HG03457 (cell line): ENCODE data around the gene RPL39L.

ENCODE experiments used
- ATAC-seq: cut with Tn5 transposase; IDR thresholded peaks from one replicate; pipeline ENCODE4 v1.9.1; 2021; ENCODE audit warnings: moderate number of reproducible peaks; ENCODE audit not compliant: unreplicated experiment

Gene RPL39L

DNA sequence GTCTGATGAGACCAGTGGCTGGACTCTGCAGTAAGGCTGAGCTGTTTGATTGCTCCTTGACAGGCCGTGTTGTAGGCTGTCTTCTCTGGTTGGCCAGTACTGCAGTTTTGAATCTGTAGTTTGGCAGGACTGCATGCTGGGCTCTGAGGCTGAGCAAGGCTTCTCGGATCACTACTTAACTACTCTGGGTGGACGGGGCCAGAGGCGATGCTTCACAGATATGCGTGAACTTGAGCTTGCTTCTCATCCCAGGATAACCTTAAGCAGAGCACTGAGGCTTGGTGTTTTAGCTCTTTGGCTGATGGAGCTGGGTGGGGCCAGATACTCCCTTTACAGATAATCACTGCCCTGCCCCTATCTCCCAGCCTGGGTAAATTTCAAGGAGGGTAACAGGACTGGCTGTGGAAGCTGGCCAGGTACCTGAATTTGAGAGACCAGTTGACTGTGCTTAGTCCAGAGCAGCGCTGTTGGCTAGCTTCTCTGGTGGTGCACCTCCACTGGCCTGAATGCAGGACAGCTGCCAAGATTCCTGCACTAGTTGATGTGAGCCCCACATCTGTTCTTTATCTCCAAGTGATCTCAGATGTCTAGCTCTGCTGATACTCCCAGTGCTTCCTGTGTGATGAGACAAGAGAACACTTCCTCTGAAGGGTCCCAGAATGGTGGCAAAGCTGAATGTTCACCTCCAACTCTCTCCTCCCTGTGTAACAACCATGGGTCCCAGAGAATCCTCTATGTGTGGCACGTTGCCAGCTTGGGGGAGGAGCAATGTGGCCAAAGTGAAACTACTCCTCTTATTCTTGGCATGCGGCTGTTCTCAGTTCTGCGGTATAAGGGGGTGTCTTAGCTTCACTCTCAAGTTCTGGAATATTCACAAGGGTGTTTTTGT lies 37.9 kb downstream of the RPL39L start:
- ATAC-seq, result no peak

- ATAC-seq, result no peak
Observed at GRCh38 chr3:187098923-187099512, 40.3 kb downstream of the RPL39L start.

- ATAC-seq, result no peak
Observed at GRCh38 chr3:187093320-187093719, 46.0 kb downstream of the RPL39L start.

DNA sequence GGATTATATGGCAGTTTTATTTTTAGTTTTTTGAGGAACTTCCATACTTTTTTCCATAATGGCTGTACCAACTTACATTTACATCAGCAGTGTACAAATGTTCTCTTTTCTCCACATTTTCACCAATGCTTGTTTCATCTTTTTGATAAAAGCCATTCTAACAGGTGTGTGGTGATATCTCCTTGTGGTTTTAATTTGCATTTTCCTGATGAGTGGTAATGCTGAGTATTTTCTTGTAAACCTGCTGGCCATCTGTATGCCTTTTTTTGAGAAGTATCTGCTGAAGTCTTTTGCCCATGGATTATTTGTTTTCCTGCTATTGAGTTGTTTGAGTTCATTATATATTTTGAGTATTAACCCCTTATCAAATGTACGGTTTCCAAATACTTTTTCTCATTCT lies 50.6 kb downstream of the RPL39L start:
- no peak for ATAC-seq

GRCh38 chr3:187086831-187087230 lies 52.5 kb downstream of the RPL39L start:
- ATAC-seq, result no peak

GRCh38 chr3:187085933-187086332 lies 53.4 kb downstream of the RPL39L start:
- no peak for ATAC-seq

DNA sequence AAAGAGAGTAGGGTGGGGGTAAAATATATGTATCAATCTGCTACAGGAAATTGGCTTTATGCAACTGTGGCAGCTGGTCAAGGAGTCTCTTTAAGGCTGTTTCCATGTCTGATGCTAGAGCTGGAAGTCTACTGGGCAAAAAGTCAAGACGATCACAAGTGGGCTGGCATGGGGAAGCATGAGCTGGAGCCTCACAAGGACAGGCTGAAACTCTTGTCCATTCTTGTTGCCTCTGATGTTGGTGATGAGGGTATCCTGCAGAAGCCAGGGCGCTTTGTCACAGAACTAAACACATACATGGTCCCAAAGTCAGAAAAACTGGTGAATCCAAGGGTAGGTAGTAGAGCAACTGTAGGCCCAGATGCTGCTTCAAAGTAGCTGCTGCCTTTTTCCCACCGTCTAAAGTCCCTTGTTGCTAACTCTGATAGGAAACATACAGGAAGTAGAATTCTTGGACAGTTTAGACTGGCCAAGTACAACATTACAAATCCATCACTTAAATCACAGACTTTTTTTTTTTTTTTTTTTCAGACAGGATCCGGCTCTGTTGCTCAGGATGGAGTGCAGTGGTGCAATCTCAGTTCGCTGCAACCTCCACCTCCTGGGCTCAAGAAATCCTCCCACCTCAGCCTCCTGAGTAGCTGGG lies 54.2 kb downstream of the RPL39L start:
- ATAC-seq, result no peak

DNA sequence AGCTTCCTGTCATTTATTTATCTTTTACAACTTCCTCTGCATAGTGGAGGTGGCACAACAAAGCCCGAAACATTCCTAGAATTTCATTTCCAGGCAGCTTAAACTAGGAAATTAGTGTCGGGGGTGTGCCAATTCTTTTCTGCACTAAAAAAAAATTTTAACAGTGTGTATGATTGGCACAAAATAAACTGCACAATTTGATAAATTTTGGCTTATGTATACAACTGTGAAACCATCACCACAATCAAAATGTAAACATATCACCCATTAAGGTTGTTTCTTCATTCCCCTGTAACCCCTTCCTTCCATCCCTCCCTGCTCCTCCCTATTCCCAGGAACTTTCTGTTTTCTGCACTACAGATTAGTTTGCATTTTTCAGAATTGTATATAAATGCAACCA lies 54.7 kb downstream of the RPL39L start:
- ATAC-seq, result no peak

DNA sequence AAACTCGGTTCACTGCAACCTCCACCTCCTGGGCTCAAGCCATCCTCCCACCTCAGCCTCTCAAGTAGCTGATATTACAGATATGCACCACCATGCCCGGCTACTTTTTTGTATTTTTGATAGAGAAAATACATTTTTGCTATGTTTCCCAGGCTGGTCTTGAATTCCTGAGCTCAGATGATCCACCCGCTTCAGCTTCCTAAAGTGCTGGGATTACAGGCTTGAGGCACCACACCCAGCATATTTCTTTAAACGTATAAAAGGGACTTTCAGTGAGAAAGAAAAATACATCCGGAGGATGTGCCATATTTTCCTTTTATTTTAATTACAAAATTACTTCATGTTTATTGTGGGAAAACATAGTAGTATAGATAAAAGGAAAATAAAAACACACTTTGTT lies 55.2 kb downstream of the RPL39L start:
- ATAC-seq, result no peak

GRCh38 chr3:187082758-187083375 lies 56.4 kb downstream of the RPL39L start:
- no peak for ATAC-seq

DNA sequence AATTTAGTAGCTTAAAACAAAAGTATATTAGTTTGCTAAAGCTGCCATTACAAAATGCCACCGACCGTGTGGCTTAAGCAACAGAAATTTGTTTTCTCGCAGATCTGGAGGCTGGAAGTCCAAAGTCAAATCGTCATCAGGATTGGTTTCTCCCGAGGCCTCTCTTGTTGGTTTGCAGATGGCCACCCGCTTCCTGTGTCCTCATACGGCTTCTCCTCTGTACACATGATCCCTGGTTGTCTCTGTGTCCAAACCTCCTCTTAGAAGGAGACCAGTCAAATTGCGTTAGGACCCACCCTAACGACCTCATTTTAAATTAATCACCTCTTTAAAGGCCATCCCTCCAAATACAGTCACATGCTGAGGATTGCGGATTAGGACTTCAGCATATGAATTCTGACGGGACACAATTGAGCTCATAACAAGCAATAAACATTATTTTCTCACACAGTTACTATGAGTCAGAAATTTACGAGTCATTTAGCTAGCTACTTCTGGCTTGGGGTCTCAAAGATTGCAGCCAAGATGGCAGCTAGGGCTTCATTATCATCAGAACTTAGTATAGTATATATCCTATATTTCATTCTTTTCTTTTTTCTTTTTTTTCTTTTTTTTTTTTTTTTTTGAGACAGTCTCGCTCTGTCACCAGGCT lies 58.4 kb downstream of the RPL39L start:
- ATAC-seq, result no peak

- ATAC-seq, result no peak
Observed at GRCh38 chr3:187079090-187080022, 59.9 kb downstream of the RPL39L start.

DNA sequence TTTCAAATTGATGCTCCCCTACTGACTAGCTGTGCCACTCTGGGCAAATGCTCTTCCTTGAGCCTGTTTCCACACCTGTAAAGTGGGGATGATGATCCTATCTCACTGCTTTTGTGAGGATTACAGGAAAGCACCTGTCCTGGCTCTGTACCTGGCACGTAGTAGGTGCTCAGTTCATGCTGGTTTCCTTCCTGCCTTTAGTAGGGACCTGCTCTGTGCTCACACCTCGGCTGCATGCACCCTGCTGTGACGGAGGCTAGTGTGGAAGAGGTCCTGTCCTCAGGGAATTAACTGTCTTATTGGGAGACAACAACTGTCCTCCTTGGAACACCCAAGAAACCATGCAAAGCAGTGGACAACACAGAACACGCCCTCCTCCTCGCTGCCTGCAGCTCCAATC lies 61.8 kb downstream of the RPL39L start:
- no peak for ATAC-seq

GRCh38 chr3:187077085-187077484 lies 62.2 kb downstream of the RPL39L start:
- ATAC-seq, result no peak

DNA sequence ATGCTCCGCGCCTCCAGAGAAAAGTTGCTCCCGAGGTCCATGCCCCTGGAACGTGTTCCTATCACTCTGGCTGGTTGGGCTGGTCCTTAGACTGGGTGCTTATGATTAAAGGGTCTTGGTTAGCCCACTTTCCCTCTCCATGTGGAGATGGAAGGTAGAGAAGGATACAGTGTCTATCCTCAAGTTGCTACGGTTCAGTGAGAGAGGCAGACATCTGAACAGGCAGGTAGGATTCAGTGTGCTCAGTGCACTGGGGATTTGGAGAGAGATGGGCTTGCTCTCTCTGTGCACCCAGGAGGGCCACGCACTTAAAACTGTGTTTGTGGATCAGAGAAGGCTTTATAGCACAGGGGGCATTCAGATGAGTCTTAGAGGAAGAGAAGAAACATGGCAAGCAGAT lies 63.0 kb downstream of the RPL39L start:
- ATAC-seq, result no peak

DNA sequence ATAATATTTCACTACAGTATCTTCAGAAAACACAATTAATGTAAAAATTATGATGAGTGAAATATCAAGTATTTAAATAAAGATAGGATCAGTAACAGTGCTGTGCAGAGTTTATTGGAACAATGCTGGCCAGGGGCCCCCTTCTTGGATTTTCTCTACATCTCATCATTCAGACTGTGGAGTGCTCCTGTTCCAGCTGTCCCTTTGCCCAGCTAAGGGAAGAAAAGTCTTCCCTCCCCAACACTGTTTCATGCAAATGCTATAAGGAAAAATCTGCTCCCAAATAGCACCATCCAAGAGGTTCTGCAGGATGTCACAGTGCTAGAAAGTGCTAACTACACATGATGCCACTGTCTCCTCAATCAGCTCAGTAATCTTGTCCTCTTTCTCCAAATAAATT lies 64.5 kb downstream of the RPL39L start:
- no peak for ATAC-seq

DNA sequence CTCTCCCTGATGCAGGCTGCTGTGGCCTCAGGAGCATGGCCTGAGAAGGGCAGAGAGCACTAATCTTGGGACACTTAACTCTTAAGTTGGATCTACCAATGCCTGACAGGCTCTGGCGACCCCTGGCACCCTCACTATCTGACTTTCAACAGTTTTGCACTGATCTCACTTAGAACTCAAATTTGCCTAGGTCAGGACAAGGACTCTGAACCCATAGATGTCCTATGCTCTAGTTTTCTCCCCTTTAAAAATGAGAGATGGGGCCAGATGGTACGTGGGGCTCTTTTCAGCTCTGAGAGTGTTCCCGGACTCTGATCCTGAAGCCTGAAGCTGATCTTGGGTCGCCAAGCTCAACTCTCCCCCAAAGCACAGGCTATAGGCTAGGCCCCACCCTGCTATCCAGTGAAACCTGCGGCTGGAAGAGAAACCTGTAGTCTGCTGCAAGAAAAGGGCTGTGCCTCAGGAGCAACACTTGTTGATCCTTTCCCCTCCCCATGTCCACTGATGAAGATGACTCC lies 65.7 kb downstream of the RPL39L start:
- no peak for ATAC-seq

- no peak for ATAC-seq
Observed at GRCh38 chr3:187072511-187072910, 66.8 kb downstream of the RPL39L start.

GRCh38 chr3:187072102-187072501 lies 67.2 kb downstream of the RPL39L start:
- ATAC-seq, result no peak
